K562 (cell line): Measurements from ENCODE around the gene NKX1-2. TPM values are rescaled to one million over a fixed set of nuclear protein-coding genes. Genes with fewer than 3 reads are reported as not detected.

ENCODE experiments used
- ATF4 ChIP-seq: fragments of 450-650 bp; formaldehyde crosslinking; IDR thresholded peaks from 2 replicates; pipeline ENCODE4 v1.4.0; 2022; ENCODE audit warnings: mild to moderate bottlenecking, moderate library complexity
- CCNT2 ChIP-seq: IDR thresholded peaks from 2 replicates; pipeline ENCODE4 v1.6.1; 2011; ENCODE audit warnings: borderline replicate concordance, low read depth, mild to moderate bottlenecking, moderate library complexity, mixed read lengths, low read length; ENCODE audit not compliant: insufficient read length; ENCODE audit errors: extremely low read depth
- CREB3 ChIP-seq: fragments of 450-650 bp; conservative IDR thresholded peaks from 2 replicates; pipeline ENCODE4 v1.6.1; 2016; ENCODE audit warnings: missing genetic modification characterization, low read depth, mild to moderate bottlenecking, missing compliant biosample characterization, moderate library complexity
- CTBP1 ChIP-seq: fragments of 450-650 bp; IDR thresholded peaks from 2 replicates; pipeline ENCODE4 v1.6.1; 2016; ENCODE audit warnings: borderline replicate concordance
- ELK3 ChIP-seq: fragments of 450-650 bp; formaldehyde crosslinking; IDR thresholded peaks from 2 replicates; pipeline ENCODE4 v1.4.0; 2020; ENCODE audit warnings: mild to moderate bottlenecking
- FOXJ3 ChIP-seq: sonication (generic); formaldehyde crosslinking; IDR thresholded peaks from 2 replicates; pipeline ENCODE4 v1.4.0; 2020; ENCODE audit warnings: mild to moderate bottlenecking, missing genetic modification reagents
- L3MBTL2 ChIP-seq: fragments of 450-650 bp; IDR thresholded peaks from 2 replicates; pipeline ENCODE4 v1.6.1; 2016; ENCODE audit warnings: mild to moderate bottlenecking, moderate library complexity
- LCOR ChIP-seq: sonication (generic); formaldehyde crosslinking; IDR thresholded peaks from 2 replicates; pipeline ENCODE4 v1.8.0; 2022; ENCODE audit warnings: mild to moderate bottlenecking, missing genetic modification reagents
- NFXL1 ChIP-seq: fragments of 450-650 bp; formaldehyde crosslinking; IDR thresholded peaks from 2 replicates; pipeline ENCODE4 v1.4.0; 2021; ENCODE audit warnings: mild to moderate bottlenecking
- PHF21A ChIP-seq: fragments of 450-650 bp; IDR thresholded peaks from 2 replicates; pipeline ENCODE4 v1.6.1; 2017; ENCODE audit warnings: low read depth, borderline replicate concordance
- PURB ChIP-seq: sonication (generic); formaldehyde crosslinking; IDR thresholded peaks from 2 replicates; pipeline ENCODE4 v1.9.0; 2021; ENCODE audit warnings: low read depth, mild to moderate bottlenecking, missing genetic modification reagents
- RCOR1 ChIP-seq, 2 experiments: IDR thresholded peaks; 2 replicates each; pipeline ENCODE4 v1.6.1; 2012; ENCODE audit warnings: low read depth in 2 of 2, low read length in 2 of 2, borderline replicate concordance in 1 of 2, improper control_type of control experiment in 1 of 2
- SMC3 ChIP-seq: conservative IDR thresholded peaks from 2 replicates; pipeline ENCODE4 v1.6.1; 2011; ENCODE audit warnings: low read depth, low read length, improper control_type of control experiment; ENCODE audit not compliant: insufficient read depth
- SOX6 ChIP-seq: fragments of 450-650 bp; IDR thresholded peaks from 2 replicates; pipeline ENCODE4 v1.6.1; 2014; ENCODE audit warnings: mild to moderate bottlenecking
- THRAP3 ChIP-seq: fragments of 450-650 bp; IDR thresholded peaks from 2 replicates; pipeline ENCODE4 v1.6.1; 2016; ENCODE audit warnings: mild to moderate bottlenecking, inconsistent platforms, borderline replicate concordance
- TSC22D4 ChIP-seq: fragments of 450-650 bp; IDR thresholded peaks from 2 replicates; pipeline ENCODE4 v1.6.1; 2016; ENCODE audit warnings: missing genetic modification characterization, missing biosample characterization, control low read depth
- YBX1 ChIP-seq: fragments of 450-650 bp; IDR thresholded peaks from 2 replicates; pipeline ENCODE4 v1.7.1; 2016; ENCODE audit warnings: mild to moderate bottlenecking
- ZNF121 ChIP-seq: sonication (generic); formaldehyde crosslinking; conservative IDR thresholded peaks from 2 replicates; pipeline ENCODE4 v1.8.0; 2022; ENCODE audit warnings: missing genetic modification reagents
- ZNF197 ChIP-seq: fragments of 200-800 bp; sonication (Bioruptor generic); IDR thresholded peaks from 2 replicates; pipeline ENCODE4 v1.6.1; 2016; ENCODE audit warnings: low read depth, missing genetic modification characterization, missing compliant biosample characterization
- ZNF639 ChIP-seq, 2 experiments: fragments of 200-800 bp in 1 of 2; sonication (Bioruptor generic) in 1 of 2; sonication (generic) in 1 of 2; formaldehyde crosslinking in 1 of 2; IDR thresholded peaks in 1 of 2; conservative IDR thresholded peaks in 1 of 2; 2 replicates each; pipeline versions ENCODE4 v1.5.0 to v1.6.1; 2016 to 2020; ENCODE audit warnings: missing compliant biosample characterization in 1 of 2, missing genetic modification characterization in 1 of 2, missing genetic modification reagents in 1 of 2
- polyA plus RNA-seq, 8 experiments: library from polyadenylated mRNA; depleted of rRNA in 4 of 8; stranded (reverse) in 5 of 8; unstranded in 3 of 8; fragments of >200 nt; fragmentation: Nextera tagmentation in 2 of 8; fragmentation: Illumina TruSeq in 1 of 8; extraction: Ambion mirVana in 2 of 8; extraction: Trizol in 1 of 8; gene quantifications; 2 replicates each; pipeline versions ENCODE4 v1.2.1 to v1.2.3, GENCODE V29; 2011 to 2014; ENCODE audit warnings: inconsistent platforms in 1 of 8, missing spikeins in 1 of 8
- total RNA-seq, 7 experiments: library from RNA; depleted of rRNA in 6 of 7; stranded (reverse); fragments of >200 nt in 6 of 7; fragmentation: Illumina TruSeq in 2 of 7; extraction: Trizol in 2 of 7; gene quantifications; 2 replicates each; pipeline versions ENCODE4 v1.2.1 to v1.2.3, GENCODE V29; 2011 to 2021; ENCODE audit warnings: low replicate concordance in 1 of 7
- TF ChIP-seq, protein P1 (sequence below): sonication (generic); IDR thresholded peaks from 2 replicates; pipeline ENCODE4 v1.6.1; 2016
- TF ChIP-seq, protein P2 (sequence below): fragments of 250-450 bp; sonication (Bioruptor Pico); IDR thresholded peaks from 2 replicates; pipeline ENCODE4 v1.8.0; 2021; ENCODE audit warnings: moderate library complexity, mild to moderate bottlenecking, inconsistent platforms

NKX1-2 gene
- total and polyA plus RNA-seq, 9 of the 15 experiments (the other 6 are each of a cell fraction or from before 2014, with no cell fraction given), result not detected

- TF ChIP-seq, protein P1, sequence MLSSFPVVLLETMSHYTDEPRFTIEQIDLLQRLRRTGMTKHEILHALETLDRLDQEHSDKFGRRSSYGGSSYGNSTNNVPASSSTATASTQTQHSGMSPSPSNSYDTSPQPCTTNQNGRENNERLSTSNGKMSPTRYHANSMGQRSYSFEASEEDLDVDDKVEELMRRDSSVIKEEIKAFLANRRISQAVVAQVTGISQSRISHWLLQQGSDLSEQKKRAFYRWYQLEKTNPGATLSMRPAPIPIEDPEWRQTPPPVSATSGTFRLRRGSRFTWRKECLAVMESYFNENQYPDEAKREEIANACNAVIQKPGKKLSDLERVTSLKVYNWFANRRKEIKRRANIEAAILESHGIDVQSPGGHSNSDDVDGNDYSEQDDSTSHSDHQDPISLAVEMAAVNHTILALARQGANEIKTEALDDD, result peak; percentile 58; the same call in 1 of the 2 replicates
- TF ChIP-seq, protein P2, sequence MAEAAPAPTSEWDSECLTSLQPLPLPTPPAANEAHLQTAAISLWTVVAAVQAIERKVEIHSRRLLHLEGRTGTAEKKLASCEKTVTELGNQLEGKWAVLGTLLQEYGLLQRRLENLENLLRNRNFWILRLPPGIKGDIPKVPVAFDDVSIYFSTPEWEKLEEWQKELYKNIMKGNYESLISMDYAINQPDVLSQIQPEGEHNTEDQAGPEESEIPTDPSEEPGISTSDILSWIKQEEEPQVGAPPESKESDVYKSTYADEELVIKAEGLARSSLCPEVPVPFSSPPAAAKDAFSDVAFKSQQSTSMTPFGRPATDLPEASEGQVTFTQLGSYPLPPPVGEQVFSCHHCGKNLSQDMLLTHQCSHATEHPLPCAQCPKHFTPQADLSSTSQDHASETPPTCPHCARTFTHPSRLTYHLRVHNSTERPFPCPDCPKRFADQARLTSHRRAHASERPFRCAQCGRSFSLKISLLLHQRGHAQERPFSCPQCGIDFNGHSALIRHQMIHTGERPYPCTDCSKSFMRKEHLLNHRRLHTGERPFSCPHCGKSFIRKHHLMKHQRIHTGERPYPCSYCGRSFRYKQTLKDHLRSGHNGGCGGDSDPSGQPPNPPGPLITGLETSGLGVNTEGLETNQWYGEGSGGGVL (CRISPR knock-in tag), result no peak
- TF ChIP-seq ZNF121, result no peak
- 0 out of 2 replicates have a peak, but pooled peaks have one; percentile 41 for TF ChIP-seq ZNF197 (CRISPR knock-in tag)
- TF ChIP-seq YBX1, result no peak
- TF ChIP-seq ELK3 (CRISPR knock-in tag), result no peak
- no peak for TF ChIP-seq TSC22D4 (tag)
- peak; percentile 88 for TF ChIP-seq LCOR (CRISPR knock-in tag)
- TF ChIP-seq THRAP3, result no peak
- peak; percentile 82 for TF ChIP-seq CCNT2
- no peak for TF ChIP-seq CREB3 (tag)
- TF ChIP-seq SOX6, result peak; percentile 82
- no peak for TF ChIP-seq FOXJ3 (CRISPR knock-in tag)
- no peak for TF ChIP-seq NFXL1 (CRISPR knock-in tag)
- no peak for TF ChIP-seq SMC3
- no peak for TF ChIP-seq PURB
- peak; percentile 64; the same call in 1 of the 2 replicates for TF ChIP-seq L3MBTL2
- peak; percentile 69; the same call in 1 of the 2 replicates for TF ChIP-seq CTBP1
- TF ChIP-seq PHF21A, result no peak
- TF ChIP-seq ZNF639 (CRISPR knock-in tag; conservative IDR thresholded peaks at IDR 0.05 in 1 of 2, IDR thresholded peaks at IDR 0.05 in 1 of 2), result 0 out of 4 replicates have a peak, but pooled peaks of 1 of the 2 experiments have one; percentile 35
- no peak for TF ChIP-seq ATF4
- peak in 1 of 2 experiments; percentile 66; a peak in 1 of 4 replicates for TF ChIP-seq RCOR1 (IDR thresholded peaks at IDR 0.05; ENCODE audit: borderline replicate concordance in 1 of 2, low read depth in 2 of 2, low read length in 2 of 2)
Observed at GRCh38 chr10:124486635-124487034, 36.8 kb upstream of the NKX1-2 start (continued).
